Smooth muscle cell (in vitro differentiated cells): ENCODE results near the gene SLAMF1. TPM values are rescaled to one million over a fixed set of nuclear protein-coding genes. Genes with fewer than 3 reads are reported as not detected.

ENCODE experiments used
- DNase-seq: peaks from one replicate; lab custom pipeline; 2025; ENCODE audit not compliant: unreplicated experiment; lab: John Stamatoyannopoulos, UW
- H2AFZ ChIP-seq: fragments of 200-600 bp; sonication (generic); 2 replicates; pipeline ENCODE4 v1.6.0; 2016; ENCODE audit warnings: antibody characterized with exemption, low read depth, mild to moderate bottlenecking
- H3F3A ChIP-seq: fragments of 200-600 bp; sonication (generic); 2 replicates; pipeline ENCODE4 v1.6.0; 2017; ENCODE audit warnings: antibody characterized with exemption, low read depth
- H3K27ac ChIP-seq: fragments of 200-600 bp; sonication (generic); 2 replicates; pipeline ENCODE4 v1.5.1; 2016; ENCODE audit warnings: low read depth, mild to moderate bottlenecking
- H3K27me3 ChIP-seq: fragments of 200-600 bp; sonication (generic); 2 replicates; pipeline ENCODE4 v1.6.1; 2016; ENCODE audit warnings: low read depth, mild to moderate bottlenecking
- H3K36me3 ChIP-seq: fragments of 200-600 bp; sonication (generic); 2 replicates; pipeline ENCODE4 v1.5.1; 2016; ENCODE audit warnings: low read depth
- H3K4me1 ChIP-seq: fragments of 200-600 bp; sonication (generic); 2 replicates; pipeline ENCODE4 v1.5.1; 2016; ENCODE audit warnings: low read depth
- H3K4me2 ChIP-seq: fragments of 200-600 bp; sonication (generic); 2 replicates; pipeline ENCODE4 v1.6.0; 2016; ENCODE audit warnings: mild to moderate bottlenecking
- H3K4me3 ChIP-seq: fragments of 200-600 bp; sonication (generic); 2 replicates; pipeline ENCODE4 v1.5.1; 2016; ENCODE audit warnings: mild to moderate bottlenecking
- H3K79me2 ChIP-seq: fragments of 200-600 bp; sonication (generic); 2 replicates; pipeline ENCODE4 v1.6.0; 2016; ENCODE audit warnings: low read depth, mild to moderate bottlenecking
- H3K9ac ChIP-seq: fragments of 200-600 bp; sonication (generic); 2 replicates; pipeline ENCODE4 v1.6.0; 2016; ENCODE audit warnings: low read depth
- H3K9me3 ChIP-seq: fragments of 200-600 bp; sonication (generic); replicated peaks from 2 replicates; pipeline ENCODE4 v1.5.1; 2016; ENCODE audit warnings: low read depth
- H4K20me1 ChIP-seq: fragments of 200-600 bp; sonication (generic); 2 replicates; pipeline ENCODE4 v1.6.0; 2016; ENCODE audit warnings: low read depth
- WGBS: methylation state at CpG from one replicate; pipeline ENCODE4 v1.1.7; 2016; ENCODE audit warnings: low lambda C conversion rate; 5-methylcytosine and 5-hydroxymethylcytosine counted together
- polyA plus RNA-seq: library from polyadenylated mRNA; unstranded; fragments of >200 nt; fragmentation: Nextera tagmentation; extraction: Ambion mirVana; gene quantifications from 2 replicates; pipeline ENCODE4 v1.2.1, GENCODE V29; 2016
- total RNA-seq: library from RNA; depleted of rRNA; stranded (reverse); fragments of >200 nt; gene quantifications from 2 replicates; pipeline ENCODE4 v1.2.3, GENCODE V29; 2014
- TF ChIP-seq, protein P1 (sequence below): fragments of 200-600 bp; sonication (generic); IDR thresholded peaks from 2 replicates; pipeline ENCODE4 v1.5.1; 2017; ENCODE audit warnings: borderline replicate concordance, mild to moderate bottlenecking, antibody characterized with exemption; ENCODE audit not compliant: insufficient read depth, poor library complexity, severe bottlenecking

The SLAMF1 gene
- total and polyA plus RNA-seq, 2 experiments from 2014 or later = not detected

DNA sequence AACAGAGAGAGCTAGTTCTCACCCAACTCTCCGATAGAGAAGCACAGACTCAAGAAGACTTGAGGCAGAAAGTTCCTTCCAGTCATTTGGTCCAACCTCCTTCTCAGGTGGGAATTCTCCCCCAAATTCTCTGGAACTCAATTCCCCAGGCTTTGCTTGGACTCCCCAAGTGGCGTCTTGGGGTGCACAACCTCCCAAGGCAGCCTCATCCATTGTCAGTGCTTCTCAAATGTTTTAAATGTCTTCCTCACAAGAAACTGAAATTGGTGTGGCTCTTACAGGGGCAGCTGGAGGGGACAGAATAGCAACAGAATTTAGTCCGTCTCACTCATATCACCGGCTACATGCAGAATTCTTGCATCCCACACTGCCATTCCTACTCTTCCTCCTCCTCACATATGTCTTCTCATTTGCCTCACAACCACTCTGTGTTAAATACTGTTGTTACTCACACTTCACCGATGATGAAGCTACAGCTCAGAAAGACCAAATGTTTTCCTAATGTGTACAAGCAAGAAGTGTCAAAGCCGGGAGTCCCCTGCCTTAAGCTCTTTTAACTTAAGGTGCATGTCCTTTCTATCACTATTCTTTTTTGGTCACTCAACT is 34.1 kb downstream of the SLAMF1 start:
- H3K27me3 ChIP-seq = no peaks in the 10 kb centered on the region
- DNase-seq = no peak
- no peaks in the 10 kb centered on the region for H3K9me3 ChIP-seq
- H3K4me3 ChIP-seq = no peak overlapping the region
- H3K4me1 ChIP-seq = no peaks in the 10 kb centered on the region
- H3K9ac ChIP-seq = no peak overlapping the region
- H3K79me2 ChIP-seq = no peaks in the 10 kb centered on the region
- H3K27ac ChIP-seq = no peak overlapping the region
- H2AFZ ChIP-seq = no peak overlapping the region
- TF ChIP-seq, protein P1, sequence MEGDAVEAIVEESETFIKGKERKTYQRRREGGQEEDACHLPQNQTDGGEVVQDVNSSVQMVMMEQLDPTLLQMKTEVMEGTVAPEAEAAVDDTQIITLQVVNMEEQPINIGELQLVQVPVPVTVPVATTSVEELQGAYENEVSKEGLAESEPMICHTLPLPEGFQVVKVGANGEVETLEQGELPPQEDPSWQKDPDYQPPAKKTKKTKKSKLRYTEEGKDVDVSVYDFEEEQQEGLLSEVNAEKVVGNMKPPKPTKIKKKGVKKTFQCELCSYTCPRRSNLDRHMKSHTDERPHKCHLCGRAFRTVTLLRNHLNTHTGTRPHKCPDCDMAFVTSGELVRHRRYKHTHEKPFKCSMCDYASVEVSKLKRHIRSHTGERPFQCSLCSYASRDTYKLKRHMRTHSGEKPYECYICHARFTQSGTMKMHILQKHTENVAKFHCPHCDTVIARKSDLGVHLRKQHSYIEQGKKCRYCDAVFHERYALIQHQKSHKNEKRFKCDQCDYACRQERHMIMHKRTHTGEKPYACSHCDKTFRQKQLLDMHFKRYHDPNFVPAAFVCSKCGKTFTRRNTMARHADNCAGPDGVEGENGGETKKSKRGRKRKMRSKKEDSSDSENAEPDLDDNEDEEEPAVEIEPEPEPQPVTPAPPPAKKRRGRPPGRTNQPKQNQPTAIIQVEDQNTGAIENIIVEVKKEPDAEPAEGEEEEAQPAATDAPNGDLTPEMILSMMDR = no peak
- H4K20me1 ChIP-seq = no peaks in the 10 kb centered on the region
- 86% methylated on average over 6 of the region's 6 CpGs for WGBS
- no peaks in the 10 kb centered on the region for H3K36me3 ChIP-seq
- no peak overlapping the region for H3K4me2 ChIP-seq
- H3F3A ChIP-seq = no peaks in the 10 kb centered on the region

DNA sequence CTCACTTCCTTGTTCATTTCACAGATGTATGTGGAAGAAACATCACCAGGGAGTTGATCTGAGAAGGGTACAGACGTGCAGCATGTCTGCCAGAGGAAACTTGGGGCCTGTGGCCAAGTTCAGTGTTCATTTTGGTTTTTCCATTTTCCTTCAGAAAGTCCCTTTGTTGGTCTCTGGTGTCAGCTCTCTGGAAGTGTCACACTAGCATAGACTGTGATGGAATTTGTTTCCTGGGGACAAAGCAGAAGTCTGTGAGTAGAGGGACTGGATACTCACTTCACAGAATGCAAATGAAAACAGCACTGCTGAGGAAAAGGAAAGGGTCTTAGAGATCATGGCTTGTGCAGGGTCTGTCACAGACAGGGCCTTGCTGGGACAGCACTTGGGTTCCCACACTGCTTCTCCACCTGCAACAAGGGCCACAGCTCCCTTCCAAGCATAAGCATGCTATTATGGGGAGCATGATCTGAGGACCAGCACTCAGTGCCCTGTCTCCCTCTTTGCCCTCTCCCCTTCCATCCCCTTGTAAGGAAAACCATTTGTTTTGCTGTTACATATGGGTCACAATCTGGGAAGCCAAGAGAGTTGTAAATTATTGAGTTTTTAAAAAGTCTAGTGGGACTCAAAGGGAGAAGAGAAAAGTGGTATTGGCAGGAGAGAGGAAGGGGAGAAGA is 36.1 kb downstream of the SLAMF1 start:
- Histone ChIP-seq H3K9me3 (no peaks in the 10 kb centered on the region), H3K27ac (no peak overlapping the region), H3K4me3 (no peak overlapping the region), H3K9ac (no peak overlapping the region), H4K20me1 (no peaks in the 10 kb centered on the region), H3K4me2 (no peak overlapping the region), H3K79me2 (no peaks in the 10 kb centered on the region), H3F3A (no peaks in the 10 kb centered on the region), H3K27me3 (no peaks in the 10 kb centered on the region), H3K36me3 (no peaks in the 10 kb centered on the region), H2AFZ (no peak overlapping the region), H3K4me1 (no peaks in the 10 kb centered on the region)
- no peak for DNase-seq
- TF ChIP-seq, protein P1 = no peak
- 45% methylated on average over 1 of the region's 1 CpG for WGBS

DNA sequence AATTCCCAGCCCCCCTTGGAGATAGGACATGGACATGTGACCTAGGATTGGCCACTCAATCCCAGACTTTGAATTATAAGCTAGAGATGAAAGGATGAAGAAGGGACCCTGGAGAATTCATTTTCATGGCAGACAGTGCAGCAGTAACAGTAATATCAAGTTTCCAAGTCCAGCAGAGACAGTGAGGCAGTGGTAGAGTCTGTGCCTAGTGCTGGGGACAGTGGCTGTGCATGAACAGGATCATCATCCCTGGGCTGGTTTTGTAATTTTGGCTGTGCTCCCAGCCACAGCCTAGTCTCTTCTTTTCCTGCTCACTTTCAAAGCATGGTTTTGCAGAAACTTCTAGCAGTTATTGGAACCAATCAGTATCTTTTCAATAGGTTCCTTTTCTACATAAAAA is 37.9 kb downstream of the SLAMF1 start:
- no peaks in the 10 kb centered on the region for H3K36me3 ChIP-seq
- no peaks in the 10 kb centered on the region for H3K9me3 ChIP-seq
- TF ChIP-seq, protein P1 = no peak
- no peak overlapping the region for H3K27ac ChIP-seq
- no peak overlapping the region for H2AFZ ChIP-seq
- H3F3A ChIP-seq = no peaks in the 10 kb centered on the region
- no peak for DNase-seq
- no peak overlapping the region for H3K9ac ChIP-seq
- H3K27me3 ChIP-seq = no peaks in the 10 kb centered on the region
- H3K4me3 ChIP-seq = no peak overlapping the region
- no peak overlapping the region for H3K4me2 ChIP-seq
- H3K4me1 ChIP-seq = no peaks in the 10 kb centered on the region
- H3K79me2 ChIP-seq = no peaks in the 10 kb centered on the region
- no peaks in the 10 kb centered on the region for H4K20me1 ChIP-seq

DNA sequence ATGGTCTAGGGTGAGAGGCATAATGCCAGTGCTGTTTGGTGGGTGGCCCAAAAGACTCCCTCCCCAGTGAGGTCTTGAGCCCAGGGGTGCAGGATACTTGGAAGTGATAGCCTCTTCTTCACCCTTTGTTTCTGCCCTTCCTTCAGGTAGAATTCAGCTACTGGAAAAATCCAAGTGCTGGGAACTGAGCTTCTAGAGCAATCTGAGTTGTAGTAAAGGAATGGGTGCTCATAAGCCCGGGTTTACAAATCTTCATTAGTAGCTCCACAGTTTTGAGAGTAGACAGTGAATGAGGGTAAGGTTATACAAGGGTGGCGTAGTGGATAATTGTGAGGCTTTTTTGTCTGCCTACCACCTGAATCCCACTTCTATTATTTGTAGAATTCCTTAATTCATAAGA is 38.3 kb downstream of the SLAMF1 start:
- Histone ChIP-seq H4K20me1 (no peaks in the 10 kb centered on the region), H3K4me1 (no peaks in the 10 kb centered on the region), H3K36me3 (no peaks in the 10 kb centered on the region), H2AFZ (no peak overlapping the region), H3K9me3 (no peaks in the 10 kb centered on the region), H3K4me3 (no peak overlapping the region), H3K27ac (no peak overlapping the region), H3K79me2 (no peaks in the 10 kb centered on the region), H3K9ac (no peak overlapping the region), H3K27me3 (no peaks in the 10 kb centered on the region), H3F3A (no peaks in the 10 kb centered on the region), H3K4me2 (no peak overlapping the region)
- TF ChIP-seq, protein P1 = no peak
- 47% methylated on average over 2 of the region's 2 CpGs for WGBS
- no peak for DNase-seq
